ENCODE data around the gene NCAPG2. TPM values are rescaled to one million over a fixed set of nuclear protein-coding genes. Genes with fewer than 3 reads are reported as not detected.

Gene NCAPG2
- total RNA-seq, 4 donors from 2014 or later = 4.6 to 6.4 (median 5.6) TPM

GRCh38 chr7:158694650-158695049 is 10.0 kb downstream of the NCAPG2 start:
- Histone ChIP-seq H3K27ac (no peak overlapping the region), H3K27me3 (no peaks in the 10 kb centered on the region), H3K9me3 (no peaks in the 10 kb centered on the region), H3K4me1 (peaks cover 0 to 7% (median 4%) of the 10 kb centered on the region in 3 donors), H3K36me3 (peaks cover 0 to 16% of the 10 kb centered on the region in 2 donors), H3K4me3 (no peak overlapping the region)
- no peak for ATAC-seq
- WGBS, 2 donors (ENCODE audit: low coverage in 1 of 2) = 79 to 90% methylated on average over 3 to 6 of the region's 6 CpGs
- TF ChIP-seq CTCF (IDR thresholded peaks at IDR 0.05) (no peak), POLR2AphosphoS5 (IDR thresholded peaks at IDR 0.05) (no peak), EP300 (IDR thresholded peaks at IDR 0.05) (no peak), POLR2A (IDR thresholded peaks at IDR 0.05) (no peak)

GRCh38 chr7:158689488-158689887 is 15.1 kb downstream of the NCAPG2 start:
- H3K4me3 ChIP-seq = no peak overlapping the region
- 89 to 96% methylated on average over 2 of the region's 2 CpGs for WGBS, 2 donors (ENCODE audit: low coverage in 1 of 2)
- peaks cover 0 to 47% of the 10 kb centered on the region in 2 donors for H3K36me3 ChIP-seq
- H3K27ac ChIP-seq = no peak overlapping the region
- no peaks in the 10 kb centered on the region for H3K4me1 ChIP-seq
- H3K27me3 ChIP-seq = no peaks in the 10 kb centered on the region
- TF ChIP-seq POLR2AphosphoS5 (IDR thresholded peaks at IDR 0.05) (no peak), POLR2A (IDR thresholded peaks at IDR 0.05) (no peak), EP300 (IDR thresholded peaks at IDR 0.05) (no peak), CTCF (IDR thresholded peaks at IDR 0.05) (no peak)
- no peaks in the 10 kb centered on the region for H3K9me3 ChIP-seq
- ATAC-seq = no peak

GRCh38 chr7:158687406-158687805 is 17.2 kb downstream of the NCAPG2 start:
- Histone ChIP-seq H3K4me3 (no peak overlapping the region), H3K4me1 (no peaks in the 10 kb centered on the region), H3K9me3 (no peaks in the 10 kb centered on the region), H3K27ac (no peak overlapping the region), H3K27me3 (no peaks in the 10 kb centered on the region), H3K36me3 (peaks cover 0 to 57% of the 10 kb centered on the region in 2 donors)
- TF ChIP-seq POLR2AphosphoS5 (IDR thresholded peaks at IDR 0.05) (no peak), EP300 (IDR thresholded peaks at IDR 0.05) (no peak), CTCF (IDR thresholded peaks at IDR 0.05) (no peak), POLR2A (IDR thresholded peaks at IDR 0.05) (no peak)
- WGBS, 2 donors (ENCODE audit: low coverage in 1 of 2) = 87 to 93% methylated on average over 4 to 7 of the region's 7 CpGs
- ATAC-seq = no peak

GRCh38 chr7:158685693-158686092 is 18.9 kb downstream of the NCAPG2 start:
- no peak for ATAC-seq

More at GRCh38 chr7:158685693-158686092, 18.9 kb downstream of the NCAPG2 start:
- WGBS, 2 donors (ENCODE audit: low coverage in 1 of 2) = 84 to 93% methylated on average over 4 of the region's 4 CpGs
- Histone ChIP-seq H3K4me3 (no peak overlapping the region), H3K36me3 (peaks cover 0 to 51% of the 10 kb centered on the region in 2 donors), H3K27ac (no peak overlapping the region), H3K27me3 (no peaks in the 10 kb centered on the region), H3K4me1 (no peaks in the 10 kb centered on the region), H3K9me3 (no peaks in the 10 kb centered on the region)
- TF ChIP-seq POLR2AphosphoS5 (IDR thresholded peaks at IDR 0.05) = no peak
- no peak for TF ChIP-seq CTCF (IDR thresholded peaks at IDR 0.05)
- TF ChIP-seq EP300 (IDR thresholded peaks at IDR 0.05) = no peak
- no peak for TF ChIP-seq POLR2A (IDR thresholded peaks at IDR 0.05)

All from gastroesophageal sphincter (tissue), 4 donors.